SK-N-MC (cell line): ENCODE measurements around the gene CHAC1.

Experiments used
- EZH2 ChIP-seq: fragments of 200-600 bp; sonication (generic); IDR thresholded peaks from one replicate; pipeline ENCODE4 v1.6.1; 2017; ENCODE audit warnings: antibody characterized with exemption
- POLR2AphosphoS5 ChIP-seq: IDR thresholded peaks from 2 replicates; pipeline ENCODE4 v1.6.1; 2012; ENCODE audit warnings: mild to moderate bottlenecking, low read depth, low read length, borderline replicate concordance

DNA sequence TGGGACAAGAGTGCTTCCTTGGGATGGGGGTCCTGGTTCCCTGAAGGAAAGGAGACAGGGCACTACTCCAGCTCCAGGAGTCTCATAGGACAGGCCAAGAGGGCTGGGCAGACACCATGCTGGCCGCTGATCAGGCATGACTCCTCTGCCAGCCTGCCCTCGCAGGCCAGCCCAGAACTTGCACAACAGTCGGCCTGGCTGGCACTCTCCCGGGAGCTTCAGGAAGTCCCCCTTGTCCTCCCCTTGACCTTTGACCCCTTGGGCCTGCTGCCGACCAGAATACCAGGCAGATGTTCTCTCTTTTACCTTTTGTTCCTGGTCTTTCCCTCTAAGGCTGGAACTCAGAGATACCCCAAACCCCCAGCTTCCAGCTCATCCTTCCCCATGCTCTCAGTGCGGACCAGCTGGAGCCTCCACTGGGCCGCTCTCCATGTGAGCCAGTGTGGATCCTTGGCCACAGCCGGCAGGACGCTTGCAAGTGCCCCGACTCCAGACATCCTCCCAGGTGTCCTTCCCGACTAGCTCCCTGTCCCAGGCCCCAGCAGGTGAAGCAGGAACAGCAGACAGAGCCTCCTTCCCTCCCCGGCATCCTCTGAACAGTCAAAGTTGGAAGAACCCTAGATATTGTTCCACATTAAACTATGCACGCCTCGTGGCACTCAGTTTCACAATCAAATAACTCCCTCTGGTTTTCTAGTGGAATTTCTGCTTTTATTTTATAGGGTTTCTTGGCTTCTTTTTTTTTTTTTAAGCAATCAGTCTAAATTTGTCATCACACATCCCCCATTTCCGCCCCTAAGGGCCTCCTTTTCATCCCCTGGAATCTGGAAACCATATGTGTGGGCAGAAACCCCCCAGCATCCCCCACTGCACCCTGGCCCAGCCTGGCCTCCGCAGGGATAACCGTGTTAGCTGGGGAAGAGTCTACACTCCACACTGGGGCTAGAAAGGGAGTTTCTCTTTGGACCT is 43.3 kb upstream of the CHAC1 start:
- TF ChIP-seq EZH2 (no peak), POLR2AphosphoS5 (peak; percentile 38; the same call in 1 of the 2 replicates)
